NCI-H446 (cell line): ENCODE results near the gene RTL10.

ENCODE experiments used
- DNase-seq, 2 experiments: peaks; one replicate each; lab custom pipeline; 2025; lab: John Stamatoyannopoulos, UW

The RTL10 gene

GRCh38 chr22:19808873-19809478 lies 45.7 kb downstream of the RTL10 start:
- DNase-seq, result peak in 1 of 2 experiments; percentile 43

- DNase-seq, result no peak
These were observed 46.5 kb downstream of the RTL10 start for GRCh38 chr22:19807914-19808872.

GRCh38 chr22:19807161-19807913 lies 47.3 kb downstream of the RTL10 start:
- no peak for DNase-seq

- DNase-seq, result no peak
These were observed 48.2 kb downstream of the RTL10 start for GRCh38 chr22:19806213-19807160.

GRCh38 chr22:19805821-19806212 lies 48.9 kb downstream of the RTL10 start:
- DNase-seq, result no peak
